22Rv1 (cell line): ENCODE results near the gene MBNL2.

ENCODE experiments used
- H3K27ac ChIP-seq: fragments of 450-650 bp; 2 replicates; pipeline ENCODE4 v1.5.1; 2017
- CTCF ChIP-seq: fragments of 450-650 bp; IDR thresholded peaks from 2 replicates; pipeline ENCODE4 v1.5.1; 2017; ENCODE audit warnings: mild to moderate bottlenecking
- ZFX ChIP-seq: fragments of 450-650 bp; IDR thresholded peaks from 2 replicates; pipeline ENCODE4 v1.6.1; 2017; ENCODE audit warnings: antibody characterized with exemption, borderline replicate concordance

The MBNL2 gene

GRCh38 chr13:97353927-97354675 lies 132.0 kb downstream of the MBNL2 start:
- TF ChIP-seq CTCF = no peak
- no peak for TF ChIP-seq ZFX
- no peak overlapping the region for H3K27ac ChIP-seq

DNA sequence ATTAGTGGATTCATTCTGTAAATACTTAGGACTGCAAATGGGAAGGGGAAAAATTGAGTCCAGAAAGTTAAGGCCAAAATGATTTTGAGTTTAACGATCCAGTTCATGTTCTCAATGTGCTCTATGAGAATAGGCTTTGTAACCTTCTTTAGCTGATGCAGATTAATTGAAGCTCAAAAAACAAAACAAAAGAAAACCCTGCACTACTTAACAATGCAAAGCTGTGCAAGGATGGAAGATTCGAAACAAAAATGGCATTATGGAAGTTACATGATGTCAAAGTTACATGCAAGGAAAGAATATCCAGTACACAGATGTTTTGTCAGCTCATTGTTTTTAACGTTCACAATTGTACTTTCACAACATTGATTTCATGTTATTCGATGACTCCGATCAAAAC lies 132.7 kb downstream of the MBNL2 start:
- TF ChIP-seq ZFX (no peak), CTCF (no peak)

DNA sequence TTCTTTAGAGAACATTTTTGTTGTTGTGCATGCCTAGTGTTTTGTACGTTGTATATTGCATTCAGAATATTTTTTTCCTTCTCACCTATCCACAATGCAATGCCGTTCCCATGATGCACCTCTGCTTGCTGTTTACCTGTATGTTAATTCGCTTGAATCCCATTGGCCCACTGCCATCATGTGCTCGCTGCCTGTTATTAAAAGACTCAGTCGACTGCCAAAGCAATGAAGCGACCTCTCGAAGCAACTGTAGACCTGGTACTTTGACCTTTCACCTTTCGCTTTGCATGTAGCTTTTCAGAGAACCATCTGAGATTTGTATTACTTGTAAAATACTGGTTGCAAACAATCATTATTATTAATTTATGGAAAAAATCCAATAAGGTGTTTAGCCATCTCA lies 134.5 kb downstream of the MBNL2 start:
- H3K27ac ChIP-seq = no peak overlapping the region
- TF ChIP-seq CTCF = no peak
- TF ChIP-seq ZFX = no peak

More for the DNA sequence above, 132.7 kb downstream of the MBNL2 start:
- H3K27ac ChIP-seq = no peak overlapping the region

DNA sequence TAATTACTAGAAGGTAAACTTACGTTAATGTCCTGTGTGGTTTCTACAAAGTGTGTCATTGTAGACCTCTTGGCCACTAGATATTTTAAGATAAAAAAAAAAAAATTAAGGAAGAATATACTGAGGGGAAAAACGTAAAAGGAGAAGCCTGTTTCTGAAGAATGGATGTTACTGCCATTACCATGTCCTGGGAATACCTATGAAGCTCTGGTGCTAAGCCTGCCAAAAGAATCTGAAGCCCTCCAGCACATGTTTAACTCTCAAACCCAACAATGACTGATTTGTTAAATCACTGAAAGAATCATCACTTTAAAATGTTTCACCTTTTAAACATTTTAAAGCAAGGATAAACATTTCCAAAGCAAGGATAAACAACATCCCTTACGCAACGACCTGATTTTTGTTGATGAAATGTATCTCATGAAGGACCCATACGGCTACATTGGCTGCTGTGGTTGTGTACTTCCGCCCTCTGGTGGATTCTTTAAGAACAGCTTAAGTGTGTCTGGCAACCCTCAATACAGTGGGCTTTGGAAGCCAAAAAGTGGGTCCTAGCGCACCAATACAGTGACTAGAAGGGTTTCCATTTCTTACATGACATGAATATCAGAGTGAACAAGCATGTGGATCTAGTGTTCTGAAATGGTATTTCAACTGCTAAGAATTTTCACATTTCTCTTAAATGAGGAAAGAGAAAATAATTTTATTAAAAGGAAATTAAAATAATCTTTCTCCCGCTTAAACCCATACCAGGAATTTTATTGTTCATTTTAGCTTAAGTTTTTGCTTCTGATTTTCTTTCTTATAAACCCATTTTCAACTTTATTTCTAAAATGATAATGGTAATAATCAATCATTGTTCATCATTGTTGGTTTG lies 137.3 kb downstream of the MBNL2 start:
- TF ChIP-seq CTCF (peak; percentile 92), ZFX (no peak)
- no peak overlapping the region for H3K27ac ChIP-seq

DNA sequence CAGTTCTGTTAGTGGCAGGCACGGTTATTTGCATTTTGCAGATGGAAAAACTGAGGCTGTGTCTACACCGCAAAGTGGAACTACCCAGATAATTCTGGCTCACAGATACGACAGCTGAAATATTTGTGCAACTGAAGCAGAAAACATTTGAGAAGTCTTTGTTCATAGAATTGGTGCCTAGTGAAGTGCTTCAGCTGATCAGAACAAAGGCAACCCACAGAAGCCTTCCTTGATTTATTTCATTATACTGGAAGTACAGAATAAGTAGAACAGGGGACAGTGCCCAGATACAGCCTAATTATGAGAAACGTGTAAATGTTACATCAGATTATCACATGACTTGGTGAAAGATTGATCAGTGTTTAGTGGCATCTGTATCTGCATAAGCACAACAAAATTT lies 138.5 kb downstream of the MBNL2 start:
- no peak for TF ChIP-seq CTCF
- no peak overlapping the region for H3K27ac ChIP-seq

DNA sequence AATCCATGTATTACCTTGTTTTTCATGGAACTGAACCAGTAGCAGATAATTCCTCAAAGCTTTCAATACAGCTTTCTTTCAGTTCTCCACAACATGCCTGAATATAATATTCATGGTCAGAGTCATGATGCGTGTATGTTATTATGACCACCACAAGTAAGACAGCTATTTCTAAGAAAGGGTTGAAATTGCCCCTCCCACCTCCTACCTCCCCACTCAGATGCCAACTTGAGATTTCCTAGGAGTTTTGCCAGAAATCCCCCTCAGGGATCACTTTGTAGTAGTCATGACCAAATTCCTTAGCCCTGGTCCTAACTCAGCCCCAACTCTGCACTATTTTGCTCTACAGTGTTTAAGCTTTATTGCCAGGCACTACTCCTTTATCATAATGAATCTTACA lies 141.9 kb downstream of the MBNL2 start:
- TF ChIP-seq ZFX (no peak), CTCF (no peak)
- no peak overlapping the region for H3K27ac ChIP-seq

GRCh38 chr13:97364827-97365226 lies 142.7 kb downstream of the MBNL2 start:
- no peak for TF ChIP-seq CTCF
- no peak for TF ChIP-seq ZFX
- no peak overlapping the region for H3K27ac ChIP-seq
